ENCODE measurements around the gene DOCK6.
"Not testable (repeated sequence)": the region's sequence is repeated elsewhere in the genome, so short reads cannot be mapped to it uniquely, and the experiment has no call there.

DOCK6 gene

DNA sequence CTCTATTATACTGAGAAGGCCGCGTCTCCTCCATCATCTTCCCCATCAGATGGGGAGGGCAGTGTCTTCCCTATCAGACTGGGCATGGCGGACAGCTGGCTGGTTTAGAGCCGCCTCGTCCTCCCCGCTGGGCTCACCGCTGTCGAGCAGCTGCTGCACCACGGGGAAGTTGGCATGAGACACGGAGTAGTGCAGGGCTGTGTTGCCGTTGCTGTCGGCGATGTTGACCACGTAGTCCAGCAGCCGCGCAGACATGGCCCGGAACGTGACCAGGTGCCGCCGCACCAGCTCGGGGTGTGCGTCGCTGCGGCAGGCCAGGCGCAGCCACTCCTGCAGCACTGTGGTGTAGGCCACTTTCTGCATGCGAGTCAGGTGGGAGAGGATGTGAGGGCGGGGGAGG, 88.0 kb downstream of the DOCK6 start:
- no peak for DNase-seq (ENCODE audit: low read depth in 1 of 2, low spot score in 1 of 2)

GRCh38 chr19:11173516-11174155, 88.7 kb downstream of the DOCK6 start:
- no peak for DNase-seq (ENCODE audit: low read depth in 1 of 2, low spot score in 1 of 2)

DNA sequence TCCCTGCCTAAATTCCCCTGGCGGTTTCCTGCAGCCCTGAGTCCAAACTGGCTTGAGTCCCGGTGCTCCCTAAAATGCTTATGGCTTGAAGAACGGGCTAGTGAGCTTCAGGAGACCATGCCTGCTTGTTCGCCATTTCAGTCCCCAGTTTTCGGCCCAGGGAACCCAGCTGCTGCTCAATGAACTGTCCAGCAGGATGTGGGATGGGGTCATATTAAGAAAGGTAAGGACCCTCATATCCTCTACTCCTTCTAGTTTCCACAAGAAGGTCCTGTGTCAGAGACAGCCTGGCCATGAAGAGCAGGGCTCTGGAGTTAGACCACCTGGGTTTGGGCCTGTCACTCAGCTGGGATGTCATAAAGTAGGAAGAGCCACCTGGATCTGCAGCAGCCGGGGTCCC, 89.7 kb downstream of the DOCK6 start:
- DNase-seq (ENCODE audit: low read depth in 1 of 2, low spot score in 1 of 2), result no peak

DNA sequence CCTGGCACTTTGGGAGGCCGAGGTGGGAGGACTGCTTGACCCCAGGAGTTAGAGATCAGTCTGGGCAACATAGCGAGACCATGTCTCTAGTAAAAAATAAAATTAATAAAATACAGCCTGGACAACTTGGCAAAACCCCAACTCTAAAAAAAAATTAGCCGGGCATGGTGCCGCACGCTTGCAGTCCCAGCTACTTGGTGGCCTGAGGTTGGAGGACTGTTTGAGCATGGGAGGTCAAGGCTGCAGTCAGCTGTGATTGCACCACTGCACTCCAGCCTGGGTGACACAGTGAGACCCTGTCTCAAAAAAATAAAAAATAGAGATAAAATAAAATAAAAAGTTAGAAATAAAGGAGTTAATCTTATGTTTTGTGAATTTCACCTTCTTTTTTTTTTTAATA, 91.2 kb downstream of the DOCK6 start:
- no peak for DNase-seq (ENCODE audit: low read depth in 1 of 2, low spot score in 1 of 2)

- no peak for DNase-seq (ENCODE audit: low read depth in 1 of 2, low spot score in 1 of 2)
These were observed 92.2 kb downstream of the DOCK6 start for GRCh38 chr19:11169896-11170678.

GRCh38 chr19:11168568-11168967, 93.8 kb downstream of the DOCK6 start:
- DNase-seq (ENCODE audit: low read depth in 1 of 2, low spot score in 1 of 2), result no peak

- no peak for DNase-seq (ENCODE audit: low read depth in 1 of 2, low spot score in 1 of 2)
These were observed 95.8 kb downstream of the DOCK6 start for GRCh38 chr19:11166281-11167142.

DNA sequence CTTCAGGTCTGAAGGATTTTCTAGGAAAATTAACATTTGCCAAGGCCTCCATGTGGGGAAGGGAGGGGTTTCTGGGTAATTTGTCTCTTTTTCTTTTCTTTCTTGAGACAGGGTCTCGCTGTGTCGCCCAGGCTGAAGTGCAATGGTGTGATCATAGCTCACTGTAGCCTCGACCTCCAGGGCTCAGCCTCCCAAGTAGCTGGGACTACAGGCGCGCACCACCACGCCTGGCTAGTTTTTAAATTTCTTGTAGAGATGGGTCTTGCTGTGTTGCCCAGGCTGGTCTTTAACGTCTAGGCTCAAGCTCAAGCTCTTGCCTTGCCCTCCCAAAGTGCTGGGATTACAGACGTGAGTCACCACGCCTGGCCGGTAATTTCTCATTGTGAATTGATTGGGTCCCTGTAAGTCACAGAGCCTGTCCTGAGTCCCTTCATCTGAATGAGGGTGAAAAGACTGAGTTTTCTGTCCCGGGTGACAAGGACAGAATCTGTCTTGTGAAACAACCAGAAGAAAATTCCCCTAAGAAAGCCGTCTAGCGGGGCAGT, 96.8 kb downstream of the DOCK6 start:
- DNase-seq (ENCODE audit: low read depth in 1 of 2, low spot score in 1 of 2), result no peak

DNA sequence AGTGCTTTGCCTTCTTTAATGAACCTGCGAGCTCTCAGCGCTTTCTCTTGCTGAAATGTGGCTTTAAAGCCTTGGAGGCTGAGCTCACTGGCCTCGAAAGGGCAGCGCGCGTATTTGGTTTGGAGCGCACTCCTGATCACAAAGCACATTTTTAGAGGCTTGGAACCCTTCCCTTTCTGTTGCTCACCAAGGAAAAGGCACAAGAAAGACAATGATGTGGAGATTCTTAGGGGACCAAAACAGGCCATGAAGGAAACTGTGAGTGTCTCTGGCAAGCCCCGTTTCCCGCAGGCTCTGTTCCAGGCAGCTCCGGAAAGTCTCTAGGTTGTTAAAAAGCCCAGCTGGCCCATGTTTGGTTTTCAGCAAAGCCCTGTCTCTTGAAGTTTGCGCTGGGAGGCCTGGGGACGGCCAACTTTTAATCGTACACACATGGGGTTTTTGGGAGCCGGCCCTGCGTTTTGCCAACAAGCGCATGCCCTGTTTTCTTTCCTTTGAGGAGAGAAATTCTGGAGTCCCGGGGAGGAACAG, 97.4 kb downstream of the DOCK6 start:
- DNase-seq (ENCODE audit: low read depth in 1 of 2, low spot score in 1 of 2), result no peak

GRCh38 chr19:11164296-11164695, 98.0 kb downstream of the DOCK6 start:
- DNase-seq (ENCODE audit: low read depth in 1 of 2, low spot score in 1 of 2), result no peak

DNA sequence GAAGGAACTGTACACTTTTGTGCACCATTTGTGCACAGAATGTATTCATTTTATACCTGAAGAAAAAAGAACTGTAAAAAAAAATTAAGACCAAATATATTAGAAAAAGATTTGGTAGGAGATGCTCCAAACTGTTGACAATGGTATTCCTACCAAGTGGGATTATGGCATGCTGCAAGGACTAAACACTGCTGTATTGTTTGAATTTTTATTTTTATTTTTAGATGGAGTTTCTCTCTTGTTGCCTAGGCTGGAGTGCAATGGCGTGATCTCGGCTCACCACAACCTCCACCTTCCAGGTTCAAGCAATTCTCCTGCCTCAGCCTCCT, 101.9 kb downstream of the DOCK6 start:
- DNase-seq (ENCODE audit: low read depth in 1 of 2, low spot score in 1 of 2), result not testable (repeated sequence)

GRCh38 chr19:11159598-11160439, 102.5 kb downstream of the DOCK6 start:
- DNase-seq (ENCODE audit: low read depth in 1 of 2, low spot score in 1 of 2), result no peak

GRCh38 chr19:11155373-11156120, 106.8 kb downstream of the DOCK6 start, which contains the start of gene SPC24:
Gene SPC24, minus strand, starts transcription at chr19:11155782. Its CDS starts 6 bp downstream, at chr19:11155776.
- peak; percentile 77 to 91 for DNase-seq (ENCODE audit: low read depth in 1 of 2, low spot score in 1 of 2)

DNA sequence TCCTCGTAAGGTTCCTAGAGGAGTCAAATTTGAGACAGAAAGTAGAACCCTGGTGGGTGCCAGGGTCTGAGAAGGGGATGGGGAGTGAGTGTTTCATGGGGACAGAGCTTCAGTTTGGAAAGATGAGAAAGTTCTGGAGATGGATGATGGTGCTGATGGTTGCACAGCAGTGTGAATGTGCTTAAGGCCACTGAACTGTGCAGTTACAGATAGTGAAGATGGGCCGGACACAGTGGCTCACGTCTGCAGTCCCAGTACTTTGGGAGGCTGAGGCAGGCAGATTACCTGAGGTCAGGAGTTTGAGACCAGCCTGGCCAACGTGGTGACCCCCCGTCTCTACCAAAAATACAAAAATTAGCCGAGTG, 107.7 kb downstream of the DOCK6 start:
- no peak for DNase-seq (ENCODE audit: low read depth in 1 of 2, low spot score in 1 of 2)

- DNase-seq (ENCODE audit: low read depth in 1 of 2, low spot score in 1 of 2), result no peak
These were observed 109.8 kb downstream of the DOCK6 start for GRCh38 chr19:11152318-11153062.

DNA sequence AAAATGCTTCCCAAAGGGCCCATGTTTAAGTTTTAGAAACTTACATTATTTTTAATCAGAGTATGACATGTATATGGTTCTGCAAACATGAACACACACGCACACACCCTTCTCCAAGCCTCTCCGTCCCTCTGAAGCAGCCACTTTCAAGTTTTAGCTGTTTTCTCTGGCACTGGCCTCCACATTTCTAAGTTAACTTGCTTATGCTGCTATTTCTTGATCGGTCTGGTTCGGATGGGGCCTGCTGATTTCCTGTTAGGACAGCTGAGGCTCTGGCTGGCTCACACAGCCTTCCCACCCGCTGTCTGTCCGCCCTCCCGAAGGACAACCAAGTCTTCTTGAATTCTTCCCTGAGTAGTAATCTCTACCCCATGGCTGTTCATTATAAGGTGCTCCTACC, 111.1 kb downstream of the DOCK6 start:
- no peak for DNase-seq (ENCODE audit: low read depth in 1 of 2, low spot score in 1 of 2)
